ENCODE measurements around the gene GPANK1. TPM values are rescaled to one million over a fixed set of nuclear protein-coding genes. Genes with fewer than 3 reads are reported as not detected.

GPANK1 gene
- total RNA-seq, 6 experiments from 2014 or later, result 6.4 to 10.0 (median 8.0) TPM

DNA sequence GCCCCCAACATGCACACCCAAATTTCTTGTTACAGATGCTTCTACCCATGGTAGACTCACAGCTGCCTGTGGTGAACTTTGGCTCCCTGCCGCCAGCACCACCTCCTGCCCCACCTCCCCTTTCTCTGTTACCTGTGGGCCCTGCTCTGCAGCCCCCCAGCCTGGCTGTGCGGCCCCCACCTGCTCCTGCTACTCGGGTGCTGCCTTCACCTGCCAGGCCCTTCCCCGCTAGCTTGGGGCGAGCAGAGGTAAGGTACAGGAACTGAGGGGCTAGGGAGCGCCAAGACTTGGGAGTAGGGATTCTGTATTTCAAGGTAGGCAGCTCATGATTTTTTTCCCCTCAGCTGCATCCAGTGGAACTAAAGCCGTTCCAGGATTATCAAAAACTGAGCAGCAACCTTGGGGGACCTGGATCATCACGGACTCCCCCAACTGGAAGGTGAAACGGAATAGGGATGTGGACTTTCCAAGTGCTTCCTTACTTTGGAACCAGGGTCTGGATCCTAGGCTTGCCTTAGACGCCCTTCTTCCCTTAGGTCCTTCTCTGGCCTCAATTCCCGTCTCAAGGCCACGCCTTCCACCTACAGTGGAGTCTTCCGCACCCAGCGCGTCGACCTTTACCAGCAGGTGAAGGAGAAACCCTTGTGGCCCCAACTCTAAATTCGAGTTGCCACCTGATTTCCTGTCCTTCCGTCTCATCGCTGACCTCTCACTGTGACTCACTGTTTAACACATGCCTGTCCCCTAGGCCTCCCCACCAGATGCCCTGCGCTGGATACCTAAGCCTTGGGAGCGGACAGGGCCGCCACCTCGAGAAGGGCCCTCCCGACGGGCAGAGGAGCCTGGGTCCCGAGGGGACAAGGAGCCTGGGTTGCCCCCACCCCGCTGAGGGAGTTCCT is 27.9 kb downstream of the GPANK1 start:
- no peak overlapping the region for H3K4me3 ChIP-seq
- no peaks in the 10 kb centered on the region for H3K9me3 ChIP-seq
- no peak for ATAC-seq
- intact Hi-C loops (cut with DNase I), result no loop called here
- H3K27me3 ChIP-seq, result no peaks in the 10 kb centered on the region
- peaks cover 0 to 12% (median 0%) of the 10 kb centered on the region in 4 donors for H3K4me1 ChIP-seq
- peaks cover 0 to 94% (median 52%) of the 10 kb centered on the region in 4 donors for H3K36me3 ChIP-seq
- DNase-seq, result no peak
- 80% methylated on average over 16 of the region's 27 CpGs for WGBS (ENCODE audit: insufficient coverage, low coverage, low lambda C conversion rate, missing lambda C conversion rate)
- H3K27ac ChIP-seq, result no peak overlapping the region
- TF ChIP-seq, protein P1, sequence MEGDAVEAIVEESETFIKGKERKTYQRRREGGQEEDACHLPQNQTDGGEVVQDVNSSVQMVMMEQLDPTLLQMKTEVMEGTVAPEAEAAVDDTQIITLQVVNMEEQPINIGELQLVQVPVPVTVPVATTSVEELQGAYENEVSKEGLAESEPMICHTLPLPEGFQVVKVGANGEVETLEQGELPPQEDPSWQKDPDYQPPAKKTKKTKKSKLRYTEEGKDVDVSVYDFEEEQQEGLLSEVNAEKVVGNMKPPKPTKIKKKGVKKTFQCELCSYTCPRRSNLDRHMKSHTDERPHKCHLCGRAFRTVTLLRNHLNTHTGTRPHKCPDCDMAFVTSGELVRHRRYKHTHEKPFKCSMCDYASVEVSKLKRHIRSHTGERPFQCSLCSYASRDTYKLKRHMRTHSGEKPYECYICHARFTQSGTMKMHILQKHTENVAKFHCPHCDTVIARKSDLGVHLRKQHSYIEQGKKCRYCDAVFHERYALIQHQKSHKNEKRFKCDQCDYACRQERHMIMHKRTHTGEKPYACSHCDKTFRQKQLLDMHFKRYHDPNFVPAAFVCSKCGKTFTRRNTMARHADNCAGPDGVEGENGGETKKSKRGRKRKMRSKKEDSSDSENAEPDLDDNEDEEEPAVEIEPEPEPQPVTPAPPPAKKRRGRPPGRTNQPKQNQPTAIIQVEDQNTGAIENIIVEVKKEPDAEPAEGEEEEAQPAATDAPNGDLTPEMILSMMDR (IDR thresholded peaks at IDR 0.05), result no peak
- TF ChIP-seq POLR2A (IDR thresholded peaks at IDR 0.05), result no peak

DNA sequence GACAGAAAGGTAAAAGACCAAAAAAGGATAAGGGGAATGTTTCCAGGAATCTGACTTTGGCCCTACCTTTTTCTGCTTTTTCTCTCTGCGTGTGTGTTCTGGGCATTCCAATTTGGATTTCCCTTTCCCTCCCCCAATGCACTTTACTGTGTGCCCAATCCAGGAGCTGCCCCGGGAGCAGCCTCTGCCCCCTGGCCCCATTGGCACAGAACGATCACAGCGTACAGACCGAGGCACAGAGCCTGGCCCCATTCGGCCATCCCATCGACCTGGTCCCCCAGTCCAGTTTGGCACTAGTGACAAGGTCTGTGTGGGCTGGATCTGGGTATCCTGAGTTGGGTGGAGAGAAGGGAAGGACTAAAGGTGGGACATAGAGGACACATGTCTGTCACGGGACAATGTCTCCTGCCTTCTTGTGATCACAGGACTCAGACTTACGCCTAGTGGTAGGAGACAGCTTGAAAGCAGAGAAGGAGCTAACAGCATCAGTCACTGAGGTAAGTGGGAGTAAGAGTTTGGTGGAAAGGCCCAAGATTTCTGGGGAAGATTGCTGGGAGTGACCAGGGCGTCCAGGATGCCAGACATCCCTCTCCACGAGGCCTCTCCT is 29.7 kb downstream of the GPANK1 start:
- WGBS (ENCODE audit: insufficient coverage, low coverage, low lambda C conversion rate, missing lambda C conversion rate), result 26% methylated on average over 8 of the region's 11 CpGs
- Histone ChIP-seq H3K27ac (peak overlapping the region in 1 of 3 donors; percentile 18), H3K4me3 (no peak overlapping the region), H3K4me1 (peaks cover 0 to 12% (median 0%) of the 10 kb centered on the region in 4 donors), H3K27me3 (no peaks in the 10 kb centered on the region), H3K36me3 (peaks cover 5 to 94% (median 51%) of the 10 kb centered on the region in 4 donors), H3K9me3 (no peaks in the 10 kb centered on the region)
- DNase-seq (peak in 1 of 3 donors; percentile 83), ATAC-seq (peak in 3 of 4 donors; percentile 31 to 82 (median 77))
- intact Hi-C loops (cut with DNase I), result no loop called here
- TF ChIP-seq, protein P1 (IDR thresholded peaks at IDR 0.05), result no peak
- peak; percentile 12 for TF ChIP-seq POLR2A (IDR thresholded peaks at IDR 0.05)

- no peak overlapping the region for H3K27ac ChIP-seq
- ATAC-seq (no peak), DNase-seq (no peak)
- no peak for TF ChIP-seq POLR2A (IDR thresholded peaks at IDR 0.05)
- TF ChIP-seq, protein P1 (IDR thresholded peaks at IDR 0.05), result no peak
- H3K27me3 ChIP-seq, result no peaks in the 10 kb centered on the region
- H3K4me3 ChIP-seq, result no peak overlapping the region
- intact Hi-C loops (cut with DNase I), result no loop called here
- no peaks in the 10 kb centered on the region for H3K9me3 ChIP-seq
- peaks cover 5 to 94% (median 51%) of the 10 kb centered on the region in 4 donors for H3K36me3 ChIP-seq
- H3K4me1 ChIP-seq, result peaks cover 0 to 12% (median 0%) of the 10 kb centered on the region in 4 donors
- WGBS (ENCODE audit: insufficient coverage, low coverage, low lambda C conversion rate, missing lambda C conversion rate), result 95% methylated on average over 2 of the region's 3 CpGs
Observed at GRCh38 chr6:31634131-31634530, 30.7 kb downstream of the GPANK1 start.

GRCh38 chr6:31633447-31633846 is 31.4 kb downstream of the GPANK1 start:
- WGBS (ENCODE audit: insufficient coverage, low coverage, low lambda C conversion rate, missing lambda C conversion rate), result 100% methylated on average over 2 of the region's 7 CpGs
- Histone ChIP-seq H3K27me3 (no peaks in the 10 kb centered on the region), H3K4me3 (no peak overlapping the region), H3K9me3 (no peaks in the 10 kb centered on the region), H3K4me1 (peaks cover 0 to 12% (median 0%) of the 10 kb centered on the region in 4 donors), H3K36me3 (peaks cover 5 to 94% (median 50%) of the 10 kb centered on the region in 4 donors), H3K27ac (no peak overlapping the region)
- ATAC-seq, result no peak
- no peak for DNase-seq
- intact Hi-C loops (cut with DNase I), result no loop called here
- TF ChIP-seq, protein P1 (IDR thresholded peaks at IDR 0.05), result no peak
- TF ChIP-seq POLR2A (IDR thresholded peaks at IDR 0.05), result no peak
